Colonic mucosa (tissue), 4 donors: ENCODE data around the gene VRK1. TPM values are rescaled to one million over a fixed set of nuclear protein-coding genes. Genes with fewer than 3 reads are reported as not detected.

Source experiments
- DNase-seq: peaks from one replicate; pipeline ENCODE4 v3.0.0-alpha.2; 2020
- H3K27ac ChIP-seq: fragments of 200-600 bp; one replicate; pipeline ENCODE4 v1.8.0; 2021
- H3K27me3 ChIP-seq: fragments of 200-600 bp; one replicate; pipeline ENCODE4 v1.8.0; 2021
- H3K36me3 ChIP-seq: fragments of 200-600 bp; one replicate; pipeline ENCODE4 v1.8.0; 2021
- H3K4me1 ChIP-seq: fragments of 200-600 bp; one replicate; pipeline ENCODE4 v1.8.0; 2021; ENCODE audit warnings: mild to moderate bottlenecking
- H3K4me3 ChIP-seq: fragments of 200-600 bp; one replicate; pipeline ENCODE4 v1.8.0; 2021
- H3K9ac ChIP-seq, 2 donors: one replicate each; pipeline ENCODE4 v1.7.0; 2013; ENCODE audit warnings: control low read depth in 2 of 2, low read depth in 2 of 2, low read length in 2 of 2
- H3K9me3 ChIP-seq: fragments of 200-600 bp; one replicate; pipeline ENCODE4 v1.8.0; 2021
- CTCF ChIP-seq: fragments of 200-600 bp; IDR thresholded peaks from one replicate; pipeline ENCODE4 v1.8.0; 2022; ENCODE audit warnings: antibody characterized with exemption, mild to moderate bottlenecking
- intact Hi-C: fragments of 100-400 bp; cut with DNase I; formaldehyde crosslinking; loops from one replicate; pipeline ENCODE4 v1.14.1; 2022
- total RNA-seq, 2 donors: library from RNA; stranded (reverse); fragmentation: NEBNext Ultra II Directional in 1 of 2; extraction: Animal tissue kit (Norgen Biotek cat#: 25700) in 1 of 2; gene quantifications; one replicate each; pipeline ENCODE4 v1.2.1, GENCODE V29; 2021
- donor health status: healthy.
- donor health status: DM: no; HTN: no; CAD: no.
- donor health status: DM: no; HTN: no; CAD: no.

Gene VRK1
- total RNA-seq, 2 donors from 2014 or later: 13.0 to 35.9 TPM

- no peak overlapping the region for H3K9ac ChIP-seq
- no peak overlapping the region for H3K4me3 ChIP-seq
- H3K27ac ChIP-seq: no peak overlapping the region
- H3K27me3 ChIP-seq: no peaks in the 10 kb centered on the region
- no peaks in the 10 kb centered on the region for H3K36me3 ChIP-seq
- H3K4me1 ChIP-seq: no peaks in the 10 kb centered on the region
- no peaks in the 10 kb centered on the region for H3K9me3 ChIP-seq
- no peak for TF ChIP-seq CTCF
- intact Hi-C loops: no loop called here
- no peak for DNase-seq
Measured at GRCh38 chr14:96802963-96803362, 5.8 kb downstream of the VRK1 start.

- H3K36me3 ChIP-seq: no peaks in the 10 kb centered on the region
- DNase-seq: no peak
- intact Hi-C loops: no loop called here
Measured at GRCh38 chr14:96803958-96804357, 6.8 kb downstream of the VRK1 start.

DNA sequence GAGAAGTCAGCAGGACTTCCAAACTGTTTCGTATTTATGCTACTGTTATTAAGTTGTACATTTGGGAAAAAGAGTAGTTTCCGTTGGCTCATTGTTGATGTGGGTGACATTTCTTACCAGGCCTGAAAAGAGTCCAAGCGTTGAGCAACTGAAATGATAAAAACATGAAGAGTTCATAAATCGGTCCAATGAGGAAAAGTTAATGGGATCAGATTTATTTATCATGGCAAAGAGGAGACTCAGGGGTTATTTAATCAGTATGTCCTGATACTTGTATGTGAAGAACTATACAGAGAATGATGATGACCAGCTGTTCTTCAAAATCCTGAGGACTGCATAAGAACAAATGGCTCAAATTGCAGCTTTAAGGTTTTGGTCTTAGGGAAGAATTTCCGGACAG, 7.7 kb downstream of the VRK1 start:
- H3K27ac ChIP-seq: no peak overlapping the region
- intact Hi-C loops: no loop called here
- H3K9ac ChIP-seq: no peak overlapping the region

More at GRCh38 chr14:96803958-96804357, 6.8 kb downstream of the VRK1 start:
- Histone ChIP-seq H3K27me3 (no peaks in the 10 kb centered on the region), H3K9ac (no peak overlapping the region), H3K4me3 (no peak overlapping the region), H3K27ac (no peak overlapping the region), H3K9me3 (no peaks in the 10 kb centered on the region), H3K4me1 (no peaks in the 10 kb centered on the region)
- TF ChIP-seq CTCF: no peak

GRCh38 chr14:96805956-96806355, 8.8 kb downstream of the VRK1 start:
- H3K36me3 ChIP-seq: no peaks in the 10 kb centered on the region
- no peak overlapping the region for H3K27ac ChIP-seq

More for the DNA sequence above, 7.7 kb downstream of the VRK1 start:
- Histone ChIP-seq H3K27me3 (no peaks in the 10 kb centered on the region), H3K36me3 (no peaks in the 10 kb centered on the region), H3K4me3 (no peak overlapping the region), H3K4me1 (no peaks in the 10 kb centered on the region), H3K9me3 (no peaks in the 10 kb centered on the region)
- no peak for DNase-seq
- no peak for TF ChIP-seq CTCF

GRCh38 chr14:96806836-96807235, 9.7 kb downstream of the VRK1 start:
- H3K9me3 ChIP-seq: no peaks in the 10 kb centered on the region
- no peak overlapping the region for H3K4me3 ChIP-seq
- no peak for TF ChIP-seq CTCF
- no peaks in the 10 kb centered on the region for H3K27me3 ChIP-seq
- DNase-seq: no peak
- no peaks in the 10 kb centered on the region for H3K4me1 ChIP-seq
- intact Hi-C loops: no loop called here
- no peak overlapping the region for H3K9ac ChIP-seq
- no peak overlapping the region for H3K27ac ChIP-seq
- no peaks in the 10 kb centered on the region for H3K36me3 ChIP-seq

More at GRCh38 chr14:96805956-96806355, 8.8 kb downstream of the VRK1 start:
- no peaks in the 10 kb centered on the region for H3K27me3 ChIP-seq
- peak; percentile 22 for DNase-seq
- H3K4me1 ChIP-seq: no peaks in the 10 kb centered on the region
- H3K9ac ChIP-seq: no peak overlapping the region
- no peak for TF ChIP-seq CTCF
- intact Hi-C loops: no loop called here
- no peaks in the 10 kb centered on the region for H3K9me3 ChIP-seq
- no peak overlapping the region for H3K4me3 ChIP-seq
